ENCODE results near the gene FAM131B.

The FAM131B gene

GRCh38 chr7:143391462-143392404, 29.2 kb upstream of the FAM131B start:
- Histone ChIP-seq H3K79me1 (replicated peaks; ENCODE audit: low read length, poor library complexity, severe bottlenecking) (peaks cover 9% of the 10 kb centered on the region), H3K4ac (ENCODE audit: low read depth in 1 of 2, low read length in 2 of 2) (no peak overlapping the region), H2BK5ac (ENCODE audit: low read depth, low read length, poor library complexity, severe bottlenecking) (no peak overlapping the region), H2BK15ac (ENCODE audit: low read depth, poor library complexity, severe bottlenecking) (no peak overlapping the region), H2AK5ac (ENCODE audit: low read length, severe bottlenecking) (peak overlapping the region; percentile 0), H3K9me3 (ENCODE audit: control insufficient read depth, low read length) (no peaks in the 10 kb centered on the region), H3K14ac (ENCODE audit: low read length in 2 of 2) (no peak overlapping the region), H3K27ac (ENCODE audit: low read length, poor library complexity, severe bottlenecking) (peak overlapping the region; percentile 71), H4K8ac (ENCODE audit: low read length) (peak overlapping the region; percentile 22), H2BK120ac (ENCODE audit: low read depth, low read length) (peak overlapping the region; percentile 34), H3K4me1 (ENCODE audit: control insufficient read depth, insufficient read depth, low read depth, low read length) (peaks cover 37% of the 10 kb centered on the region), H3K36me3 (ENCODE audit: control insufficient read depth in 1 of 2, insufficient read depth in 2 of 2, low read depth in 1 of 2, low read length in 2 of 2) (peaks cover 58 to 64% of the 10 kb centered on the region in 2 experiments), H3K4me3 (ENCODE audit: insufficient read depth in 1 of 2, low read depth in 1 of 2, low read length in 2 of 2) (peak overlapping the region in 1 of 2 experiments; percentile 68), H3K23ac (ENCODE audit: low read length in 2 of 2) (no peak overlapping the region), H3K4me2 (ENCODE audit: low read length, poor library complexity, severe bottlenecking) (no peak overlapping the region), H2BK12ac (ENCODE audit: low read length in 2 of 2) (no peak overlapping the region), H2AFZ (ENCODE audit: low read depth, low read length) (no peak overlapping the region), H3K27me3 (ENCODE audit: control insufficient read depth in 1 of 2, insufficient read depth in 1 of 2, low read length in 2 of 2) (no peaks in the 10 kb centered on the region), H4K91ac (ENCODE audit: low read length) (peak overlapping the region; percentile 22), H3K18ac (ENCODE audit: low read depth in 1 of 2, low read length in 2 of 2) (no peak overlapping the region), H3K9ac (ENCODE audit: low read length) (peak overlapping the region; percentile 92)
- 90% methylated on average over 24 of the region's 24 CpGs for WGBS
- DNase-seq = peak; percentile 53

GRCh38 chr7:143390773-143391317, 28.3 kb upstream of the FAM131B start:
- Histone ChIP-seq H4K91ac (ENCODE audit: low read length) (no peak overlapping the region), H3K4me2 (ENCODE audit: low read length, poor library complexity, severe bottlenecking) (no peak overlapping the region), H3K4me3 (ENCODE audit: insufficient read depth in 1 of 2, low read depth in 1 of 2, low read length in 2 of 2) (no peak overlapping the region), H3K36me3 (ENCODE audit: control insufficient read depth in 1 of 2, insufficient read depth in 2 of 2, low read depth in 1 of 2, low read length in 2 of 2) (peaks cover 67 to 73% of the 10 kb centered on the region in 2 experiments), H2AK5ac (ENCODE audit: low read length, severe bottlenecking) (no peak overlapping the region), H3K4me1 (ENCODE audit: control insufficient read depth, insufficient read depth, low read depth, low read length) (peaks cover 46% of the 10 kb centered on the region), H2AFZ (ENCODE audit: low read depth, low read length) (no peak overlapping the region), H3K18ac (ENCODE audit: low read depth in 1 of 2, low read length in 2 of 2) (no peak overlapping the region), H2BK120ac (ENCODE audit: low read depth, low read length) (peak overlapping the region; percentile 34), H3K79me1 (replicated peaks; ENCODE audit: low read length, poor library complexity, severe bottlenecking) (peaks cover 9% of the 10 kb centered on the region), H3K9ac (ENCODE audit: low read length) (peak overlapping the region; percentile 92), H3K9me3 (ENCODE audit: control insufficient read depth, low read length) (no peaks in the 10 kb centered on the region), H3K27me3 (ENCODE audit: control insufficient read depth in 1 of 2, insufficient read depth in 1 of 2, low read length in 2 of 2) (no peaks in the 10 kb centered on the region), H3K4ac (ENCODE audit: low read depth in 1 of 2, low read length in 2 of 2) (no peak overlapping the region), H3K23ac (ENCODE audit: low read length in 2 of 2) (no peak overlapping the region), H2BK5ac (ENCODE audit: low read depth, low read length, poor library complexity, severe bottlenecking) (no peak overlapping the region), H3K27ac (ENCODE audit: low read length, poor library complexity, severe bottlenecking) (peak overlapping the region; percentile 71), H2BK15ac (ENCODE audit: low read depth, poor library complexity, severe bottlenecking) (peak overlapping the region; percentile 36), H3K14ac (ENCODE audit: low read length in 2 of 2) (no peak overlapping the region), H2BK12ac (ENCODE audit: low read length in 2 of 2) (no peak overlapping the region), H4K8ac (ENCODE audit: low read length) (no peak overlapping the region)
- WGBS = over 99% methylated on average over 5 of the region's 9 CpGs
- DNase-seq = no peak

GRCh38 chr7:143390104-143390772, 27.7 kb upstream of the FAM131B start:
- Histone ChIP-seq H3K27me3 (ENCODE audit: control insufficient read depth in 1 of 2, insufficient read depth in 1 of 2, low read length in 2 of 2) (no peaks in the 10 kb centered on the region), H3K9ac (ENCODE audit: low read length) (peak overlapping the region; percentile 92), H2AFZ (ENCODE audit: low read depth, low read length) (no peak overlapping the region), H3K14ac (ENCODE audit: low read length in 2 of 2) (no peak overlapping the region), H3K4ac (ENCODE audit: low read depth in 1 of 2, low read length in 2 of 2) (no peak overlapping the region), H3K18ac (ENCODE audit: low read depth in 1 of 2, low read length in 2 of 2) (no peak overlapping the region), H3K36me3 (ENCODE audit: control insufficient read depth in 1 of 2, insufficient read depth in 2 of 2, low read depth in 1 of 2, low read length in 2 of 2) (peaks cover 72 to 76% of the 10 kb centered on the region in 2 experiments), H3K27ac (ENCODE audit: low read length, poor library complexity, severe bottlenecking) (no peak overlapping the region), H3K9me3 (ENCODE audit: control insufficient read depth, low read length) (no peaks in the 10 kb centered on the region), H4K91ac (ENCODE audit: low read length) (no peak overlapping the region), H2AK5ac (ENCODE audit: low read length, severe bottlenecking) (no peak overlapping the region), H2BK15ac (ENCODE audit: low read depth, poor library complexity, severe bottlenecking) (no peak overlapping the region), H3K4me3 (ENCODE audit: insufficient read depth in 1 of 2, low read depth in 1 of 2, low read length in 2 of 2) (peak overlapping the region in 1 of 2 experiments; percentile 32), H3K4me1 (ENCODE audit: control insufficient read depth, insufficient read depth, low read depth, low read length) (peaks cover 49% of the 10 kb centered on the region), H3K79me1 (replicated peaks; ENCODE audit: low read length, poor library complexity, severe bottlenecking) (peaks cover 9% of the 10 kb centered on the region), H3K4me2 (ENCODE audit: low read length, poor library complexity, severe bottlenecking) (no peak overlapping the region), H3K23ac (ENCODE audit: low read length in 2 of 2) (no peak overlapping the region), H2BK12ac (ENCODE audit: low read length in 2 of 2) (no peak overlapping the region), H2BK120ac (ENCODE audit: low read depth, low read length) (no peak overlapping the region), H2BK5ac (ENCODE audit: low read depth, low read length, poor library complexity, severe bottlenecking) (no peak overlapping the region), H4K8ac (ENCODE audit: low read length) (no peak overlapping the region)
- 94% methylated on average over 10 of the region's 10 CpGs for WGBS
- no peak for DNase-seq

Data from mesenchymal stem cell (in vitro differentiated cells and primary cell).